Daoy (cell line): ENCODE data around the gene MT1E. TPM values are rescaled to one million over a fixed set of nuclear protein-coding genes. Genes with fewer than 3 reads are reported as not detected.

Experiments used
- DNase-seq: peaks from one replicate; pipeline ENCODE4 v3.0.0-alpha.2; 2015; ENCODE audit warnings: low read depth
- total RNA-seq: library from RNA; depleted of rRNA; stranded (reverse); fragments of >200 nt; shearing (Covaris generic); gene quantifications from 2 replicates; pipeline ENCODE4 v1.2.3, GENCODE V29; 2014

The MT1E gene
- total RNA-seq, 1 experiment from 2014 or later: 365 TPM

GRCh38 chr16:56626685-56627084 lies 1.1 kb downstream of the MT1E start:
- no peak for DNase-seq

GRCh38 chr16:56628486-56629350 lies 3.1 kb downstream of the MT1E start:
- no peak for DNase-seq

- no peak for DNase-seq
These were observed 4.0 kb downstream of the MT1E start for GRCh38 chr16:56629531-56629930.

GRCh38 chr16:56630134-56630533 lies 4.6 kb downstream of the MT1E start:
- no peak for DNase-seq

- DNase-seq: no peak
These were observed 5.6 kb downstream of the MT1E start for GRCh38 chr16:56631197-56631596.

GRCh38 chr16:56631832-56632155 lies 6.2 kb downstream of the MT1E start:
- no peak for DNase-seq

- DNase-seq: no peak
These were observed 6.7 kb downstream of the MT1E start, which contains the start of gene MT1M for GRCh38 chr16:56632156-56632847. MT1M (plus strand) TSS chr16:56632659; CDS start chr16:56632732, 73 bp downstream.

GRCh38 chr16:56632848-56633365 lies 7.3 kb downstream of the MT1E start:
- DNase-seq: no peak

GRCh38 chr16:56633535-56633934 lies 8.0 kb downstream of the MT1E start:
- no peak for DNase-seq

- no peak for DNase-seq
These were observed 9.3 kb downstream of the MT1E start for GRCh38 chr16:56634715-56635440.

GRCh38 chr16:56635441-56635967 lies 9.9 kb downstream of the MT1E start:
- DNase-seq: no peak

- DNase-seq: no peak
These were observed 11.2 kb downstream of the MT1E start for GRCh38 chr16:56636616-56637413.

- DNase-seq: peak; percentile 36
These were observed 12.5 kb downstream of the MT1E start, which contains the start of gene MT1A for GRCh38 chr16:56637814-56638750. MT1A (plus strand) TSS chr16:56638666; CDS start chr16:56638739, 73 bp downstream.

GRCh38 chr16:56639045-56639444 lies 13.5 kb downstream of the MT1E start:
- DNase-seq: no peak

- no peak for DNase-seq
These were observed 14.5 kb downstream of the MT1E start for GRCh38 chr16:56640076-56640475.

GRCh38 chr16:56641166-56641565 lies 15.6 kb downstream of the MT1E start:
- DNase-seq: no peak

GRCh38 chr16:56643080-56643778 lies 17.6 kb downstream of the MT1E start:
- DNase-seq: no peak

- DNase-seq: no peak
These were observed 18.3 kb downstream of the MT1E start for GRCh38 chr16:56643833-56644232.

- DNase-seq: no peak
These were observed 19.7 kb downstream of the MT1E start for GRCh38 chr16:56645311-56645710.
